Stimulated activated CD4-positive, alpha-beta T cell treated with anti-CD3 and anti-CD28 coated beads, Interleukin-4, amount 100 ng/mL, for 4 hours (primary cell): ENCODE results near the gene CDA.
"Not testable (repeated sequence)": the region's sequence is repeated elsewhere in the genome, so short reads cannot be mapped to it uniquely, and the experiment has no call there.

Experiments
- DNase-seq, 2 experiments: peaks; one replicate each; pipeline ENCODE4 v3.0.0-alpha.2; 2020

CDA gene

GRCh38 chr1:20587661-20588053 lies 1.2 kb upstream of the CDA start:
- no peak for DNase-seq

DNA sequence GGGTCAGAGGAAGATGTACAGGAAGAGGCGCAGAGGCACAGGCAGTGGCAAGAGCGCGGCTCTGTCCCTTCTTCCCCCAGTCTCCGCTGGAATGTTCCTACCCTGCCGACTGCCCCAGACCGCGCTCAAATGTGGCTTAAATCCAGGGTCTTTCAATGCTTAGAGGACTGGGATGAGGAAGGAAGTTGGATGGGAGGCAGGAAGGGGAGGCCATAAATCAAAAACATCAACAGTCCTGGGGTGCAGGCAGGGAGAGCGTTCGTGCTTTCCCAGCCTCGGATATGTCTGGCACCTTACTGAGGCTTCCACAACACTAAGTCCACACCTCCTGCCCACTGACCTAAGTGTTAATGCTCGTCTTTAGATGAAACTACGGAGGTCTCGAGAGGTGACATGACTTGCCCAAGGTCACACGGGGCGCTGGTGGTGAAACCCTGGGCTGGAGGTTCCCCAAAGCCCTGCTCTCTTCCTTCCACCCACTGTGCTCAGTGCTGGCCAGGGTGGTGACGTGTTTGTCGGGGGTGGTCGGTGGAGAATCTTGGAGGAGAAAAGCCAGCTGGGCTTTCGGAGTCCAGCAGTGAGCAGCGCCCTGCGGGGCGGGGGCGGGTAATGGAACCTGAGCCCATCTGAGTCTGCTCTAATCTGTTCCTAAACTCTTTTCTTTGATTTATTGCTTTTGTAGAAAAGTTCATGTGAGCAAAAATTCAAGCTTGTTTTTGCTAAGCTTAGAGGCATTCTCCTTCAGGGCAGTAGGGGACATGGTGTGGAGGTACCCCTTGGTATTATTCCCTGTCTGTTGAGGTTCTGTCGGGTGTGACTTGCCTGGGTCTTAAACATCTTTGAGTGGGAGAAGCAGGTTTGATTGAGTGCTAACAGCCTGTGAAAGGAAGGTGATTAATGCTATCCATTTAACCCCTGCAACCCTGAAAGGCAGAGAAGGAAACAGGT lies 708 bp downstream of the CDA start:
- DNase-seq = no peak

- no peak for DNase-seq
These were observed 1.4 kb downstream of the CDA start for GRCh38 chr1:20590306-20590777.

- DNase-seq = no peak
These were observed 4.9 kb downstream of the CDA start for GRCh38 chr1:20593756-20594155.

DNA sequence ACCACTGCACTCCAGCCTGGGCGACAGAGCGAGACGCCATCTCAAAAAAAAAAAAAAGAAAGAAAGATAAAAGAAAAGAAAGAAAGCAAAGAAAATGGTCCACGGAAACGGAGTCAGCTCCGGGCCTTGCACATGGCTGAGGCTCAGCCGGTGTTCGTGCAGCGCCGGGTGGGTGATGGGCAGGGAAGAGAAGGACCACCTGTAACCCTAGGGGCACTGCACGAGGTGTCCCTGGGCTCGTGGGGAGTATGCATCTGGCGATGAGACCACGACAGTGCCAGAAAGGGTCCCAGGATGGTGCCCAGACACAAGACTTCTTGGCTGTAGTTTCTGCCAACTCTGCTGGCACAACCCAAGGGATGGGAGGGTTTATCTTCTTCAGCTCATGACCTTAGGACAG lies 5.8 kb downstream of the CDA start:
- no peak for DNase-seq

- no peak for DNase-seq
These were observed 7.2 kb downstream of the CDA start for GRCh38 chr1:20596106-20596505.

GRCh38 chr1:20597650-20598049 lies 8.8 kb downstream of the CDA start:
- DNase-seq = no peak

- no peak for DNase-seq
These were observed 11.3 kb downstream of the CDA start for GRCh38 chr1:20600156-20600555.

GRCh38 chr1:20601129-20601825 lies 12.4 kb downstream of the CDA start:
- no peak for DNase-seq

- DNase-seq = no peak
These were observed 14.1 kb downstream of the CDA start for GRCh38 chr1:20602851-20603450.

- no peak for DNase-seq
These were observed 14.9 kb downstream of the CDA start for GRCh38 chr1:20603504-20604464.

DNA sequence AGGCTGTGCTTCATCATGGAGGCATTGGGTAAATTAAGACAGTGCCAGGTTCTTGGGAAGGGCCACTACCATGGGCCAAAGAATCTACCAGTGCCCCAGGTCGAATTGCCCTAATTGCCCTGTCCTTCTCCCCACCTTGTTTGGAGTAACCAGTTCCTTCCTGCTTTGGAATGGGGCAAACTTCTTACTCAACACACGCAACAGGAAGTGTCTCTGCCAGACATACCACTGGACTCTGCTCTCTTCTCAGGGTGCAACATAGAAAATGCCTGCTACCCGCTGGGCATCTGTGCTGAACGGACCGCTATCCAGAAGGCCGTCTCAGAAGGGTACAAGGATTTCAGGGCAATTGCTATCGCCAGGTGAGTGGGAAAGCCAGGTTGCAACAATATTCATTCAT lies 15.8 kb downstream of the CDA start:
- no peak for DNase-seq

DNA sequence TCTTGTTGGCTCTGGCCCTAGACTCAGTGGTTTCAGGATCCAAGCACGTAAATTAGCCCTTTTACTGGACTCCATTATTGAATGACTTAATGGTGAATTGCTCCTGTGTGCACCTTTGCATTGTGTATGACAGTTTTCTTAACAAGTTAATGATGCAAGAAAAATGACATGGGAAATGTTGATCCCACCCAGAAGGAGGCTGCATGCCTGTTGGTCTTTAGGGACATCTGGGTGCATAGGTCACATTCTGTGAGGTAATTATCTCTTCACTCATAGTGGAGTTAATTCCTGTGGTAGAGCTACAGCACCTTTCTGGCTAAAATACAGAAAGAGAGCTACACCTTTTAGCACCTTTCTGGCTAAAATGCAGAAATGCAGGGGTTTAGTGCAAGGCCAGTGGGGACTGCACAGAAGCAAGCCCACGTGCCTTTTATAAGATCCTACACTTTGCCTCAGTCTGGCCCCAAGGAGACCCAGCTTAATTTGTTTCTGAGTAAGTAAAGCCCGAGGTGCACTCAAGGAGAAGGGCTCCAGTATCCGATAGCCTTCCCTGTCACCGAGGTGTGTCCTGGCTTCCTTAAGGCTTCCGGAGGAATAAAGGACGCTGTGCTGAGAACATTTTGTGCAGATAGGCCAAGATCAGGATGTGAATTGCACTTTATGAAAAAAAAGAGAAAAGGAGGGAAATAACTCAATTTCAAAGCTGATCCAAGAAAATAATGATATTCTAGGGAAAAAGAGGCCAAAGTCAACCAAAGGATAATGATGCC lies 18.1 kb downstream of the CDA start:
- DNase-seq = not testable (repeated sequence)

DNA sequence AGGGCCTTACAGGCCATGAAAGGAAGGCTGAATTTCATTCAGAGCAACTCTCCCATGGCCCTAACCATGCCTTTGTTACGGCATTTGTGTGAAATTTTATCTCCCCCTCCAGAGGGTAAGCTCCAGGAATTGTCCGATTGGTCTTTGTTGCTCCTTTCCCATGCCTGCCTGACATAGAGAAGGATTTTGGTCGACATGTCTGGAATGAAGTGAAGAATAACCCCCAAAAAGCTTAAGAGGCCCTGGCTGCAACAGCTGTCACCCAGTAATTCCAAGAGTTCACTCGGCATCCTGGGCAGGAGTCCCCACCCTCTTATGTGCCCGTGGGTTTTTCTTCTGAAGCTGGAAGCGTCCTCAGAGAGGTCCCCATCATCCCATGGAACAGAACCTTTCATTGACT lies 20.6 kb downstream of the CDA start:
- DNase-seq = no peak

GRCh38 chr1:20610970-20611369 lies 22.1 kb downstream of the CDA start:
- no peak for DNase-seq

DNA sequence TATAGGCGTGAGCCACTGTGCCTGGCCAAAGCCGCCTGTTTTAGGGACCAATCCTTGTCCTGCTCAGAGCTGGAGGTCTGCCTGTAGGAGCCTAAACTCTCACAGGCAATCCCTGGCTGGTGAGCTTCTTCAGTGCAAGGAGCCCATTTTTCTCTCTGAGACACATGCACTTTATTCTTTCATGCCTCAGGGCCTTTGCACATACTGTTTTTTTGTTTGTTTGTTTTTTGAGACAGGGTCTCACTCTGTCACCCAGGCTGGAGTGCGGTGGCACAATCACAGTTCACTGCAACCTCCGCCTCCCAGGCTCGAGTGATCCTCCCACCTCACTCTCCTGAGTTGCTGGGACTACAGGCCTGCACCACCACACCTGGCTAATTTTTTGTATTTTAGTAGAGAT lies 22.8 kb downstream of the CDA start:
- DNase-seq = no peak

DNA sequence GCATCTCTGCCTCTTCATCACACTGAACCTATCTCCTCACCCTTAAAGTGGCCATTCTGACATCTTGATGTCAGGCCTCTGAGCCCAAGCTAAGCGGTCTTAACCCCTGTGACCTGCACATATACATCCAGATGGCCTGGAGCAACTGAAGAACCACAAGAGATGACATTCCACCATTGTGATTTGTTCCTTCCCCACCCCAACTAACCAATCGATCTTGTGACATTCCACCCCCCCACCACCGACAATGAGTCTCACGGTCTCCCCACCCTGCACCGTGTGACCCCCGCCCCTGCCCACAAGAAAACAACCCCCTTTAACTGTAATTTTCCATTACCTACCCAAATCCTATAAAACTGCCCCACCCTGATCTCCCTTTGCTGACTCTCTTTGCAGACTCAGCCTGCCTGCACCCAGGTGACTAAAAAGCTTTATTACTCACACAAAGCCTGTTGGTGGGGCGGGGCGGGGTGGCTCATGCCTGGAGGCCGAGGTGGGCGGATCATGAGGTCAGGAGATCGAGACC lies 23.4 kb downstream of the CDA start:
- no peak for DNase-seq

DNA sequence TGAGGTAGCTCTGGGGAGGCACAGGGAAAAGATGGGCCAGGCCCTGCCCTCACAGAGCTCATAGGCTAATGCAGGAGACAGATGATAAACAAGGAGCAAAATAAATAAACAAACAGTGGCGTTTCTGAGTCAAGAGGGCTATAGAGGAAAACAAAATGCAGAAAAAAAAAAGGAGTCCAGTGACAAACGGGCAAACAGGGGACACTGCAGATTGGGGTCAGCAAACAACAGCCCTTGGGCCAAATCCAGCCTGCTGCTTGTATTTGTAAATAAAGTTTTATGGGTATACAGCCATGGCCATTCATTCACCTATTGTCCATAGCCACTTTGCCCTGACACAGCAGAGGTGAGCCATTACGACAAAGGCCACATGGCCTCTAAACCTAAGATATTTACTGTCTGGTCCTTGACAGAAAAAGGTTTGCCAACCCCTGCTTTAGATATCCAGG lies 25.3 kb downstream of the CDA start:
- DNase-seq = no peak

DNA sequence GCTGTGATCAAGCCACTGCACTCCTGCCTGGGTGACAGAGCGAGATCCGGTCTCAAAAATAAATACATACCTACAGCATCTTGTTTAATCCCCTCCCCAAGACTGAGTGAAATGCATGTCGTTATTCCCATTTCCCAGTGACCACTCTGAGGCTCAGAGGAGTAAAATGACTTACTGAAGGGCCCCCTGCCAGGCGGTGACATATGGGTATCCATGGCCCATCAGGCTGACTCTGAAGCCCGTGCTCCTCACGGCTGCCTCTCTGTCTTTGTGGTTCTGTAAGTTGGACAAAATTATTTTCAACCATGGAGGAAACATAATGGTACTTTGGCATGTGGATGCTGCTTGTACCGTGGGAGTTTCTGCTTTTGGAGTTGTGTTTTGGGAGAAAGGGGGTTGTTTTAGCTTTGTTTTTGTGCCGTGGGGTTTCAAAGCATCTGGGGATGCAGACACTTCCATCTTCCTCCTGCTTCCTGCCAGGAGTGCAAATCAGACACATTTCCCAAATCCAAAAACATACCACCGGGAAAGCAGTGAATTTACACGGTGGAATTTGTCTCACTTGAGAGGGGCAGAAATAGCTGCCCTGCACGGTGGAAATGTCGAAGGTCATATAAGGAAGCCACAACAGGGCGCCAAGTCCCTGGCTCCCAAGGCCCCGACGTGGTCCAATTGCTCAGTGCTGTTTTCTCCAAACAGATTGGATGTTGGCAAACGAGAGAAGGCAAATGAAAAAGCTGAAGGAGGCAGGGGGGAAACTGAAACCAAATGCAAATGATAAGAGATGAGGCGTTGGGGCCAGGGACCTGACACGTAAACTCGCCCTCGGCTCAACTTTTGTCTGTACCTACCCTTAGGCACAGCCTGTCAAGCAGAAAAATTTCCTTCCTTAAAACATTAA lies 27.3 kb downstream of the CDA start:
- no peak for DNase-seq

- no peak for DNase-seq
These were observed 28.1 kb downstream of the CDA start for GRCh38 chr1:20616847-20617487.
